HUES48 (cell line): ENCODE measurements around the gene OTUD7B.
A peak's percentile ranks its signal among the peaks of the same experiment; 100 is the strongest.

Experiments used
- H3K27ac ChIP-seq: one replicate; pipeline ENCODE4 v1.7.0; 2013; ENCODE audit warnings: low read depth, low read length, inconsistent platforms
- H3K27me3 ChIP-seq: 2 replicates; pipeline ENCODE4 v1.6.1; 2013; ENCODE audit warnings: mild to moderate bottlenecking, low read length; ENCODE audit not compliant: control insufficient read depth, insufficient read depth
- H3K36me3 ChIP-seq: 2 replicates; pipeline ENCODE4 v1.6.1; 2013; ENCODE audit warnings: low read length; ENCODE audit not compliant: control insufficient read depth, insufficient read depth
- H3K4me1 ChIP-seq: 2 replicates; pipeline ENCODE4 v1.6.1; 2013; ENCODE audit warnings: mild to moderate bottlenecking, low read length; ENCODE audit not compliant: control insufficient read depth, insufficient read depth
- H3K4me3 ChIP-seq: 2 replicates; pipeline ENCODE4 v1.5.1; 2013; ENCODE audit warnings: mild to moderate bottlenecking, low read depth, low read length
- H3K9ac ChIP-seq: 2 replicates; pipeline ENCODE4 v1.6.1; 2013; ENCODE audit warnings: mild to moderate bottlenecking, low read depth, low read length, moderate library complexity
- H3K9me3 ChIP-seq: 2 replicates; pipeline ENCODE4 v1.6.1; 2013; ENCODE audit warnings: low read length; ENCODE audit not compliant: control insufficient read depth, insufficient read depth

Gene OTUD7B

GRCh38 chr1:149933208-149933607, 77.3 kb downstream of the OTUD7B start:
- H3K9ac ChIP-seq, result no peak overlapping the region
- H3K27ac ChIP-seq, result no peak overlapping the region
- peaks cover 18% of the 10 kb centered on the region for H3K4me1 ChIP-seq
- no peaks in the 10 kb centered on the region for H3K36me3 ChIP-seq
- H3K27me3 ChIP-seq, result no peaks in the 10 kb centered on the region
- H3K9me3 ChIP-seq, result no peaks in the 10 kb centered on the region
- H3K4me3 ChIP-seq, result no peak overlapping the region

- Histone ChIP-seq H3K27ac (no peak overlapping the region), H3K4me1 (peaks cover 11% of the 10 kb centered on the region), H3K36me3 (no peaks in the 10 kb centered on the region), H3K9ac (no peak overlapping the region), H3K4me3 (no peak overlapping the region), H3K27me3 (no peaks in the 10 kb centered on the region), H3K9me3 (no peaks in the 10 kb centered on the region)
Measured at GRCh38 chr1:149932474-149932873, 78.1 kb downstream of the OTUD7B start.

DNA sequence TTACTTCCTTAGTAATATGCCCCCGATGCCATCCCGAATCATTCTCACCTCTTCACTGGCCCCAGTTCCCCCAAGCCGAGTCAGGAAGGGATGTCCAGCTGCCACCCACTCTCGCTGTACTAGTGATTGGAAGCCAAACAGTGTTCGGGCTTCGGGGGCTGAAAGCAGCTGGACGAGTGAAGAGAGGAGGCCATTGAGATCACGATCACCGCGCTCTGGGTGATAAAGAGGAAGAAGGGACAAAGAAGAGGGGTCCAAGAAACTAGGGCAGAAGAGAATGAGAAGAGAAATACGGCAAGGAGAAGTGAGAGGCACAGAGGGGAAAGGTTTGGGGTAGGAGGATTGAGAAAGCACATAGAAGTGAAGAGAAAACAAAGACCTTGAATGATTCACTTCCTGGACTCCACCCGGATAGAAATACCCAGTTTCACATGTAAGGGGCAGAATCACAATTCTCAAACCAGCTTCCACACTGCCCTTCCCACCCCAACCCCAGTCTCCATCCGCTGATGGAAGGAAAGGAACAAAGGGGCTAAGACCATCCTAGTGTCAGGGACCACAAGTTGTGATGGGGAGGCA, 79.2 kb downstream of the OTUD7B start:
- Histone ChIP-seq H3K4me3 (no peak overlapping the region), H3K36me3 (peaks cover 4% of the 10 kb centered on the region), H3K4me1 (peaks cover 11% of the 10 kb centered on the region), H3K27me3 (no peaks in the 10 kb centered on the region), H3K27ac (no peak overlapping the region), H3K9me3 (no peaks in the 10 kb centered on the region), H3K9ac (no peak overlapping the region)

GRCh38 chr1:149929856-149930255, 80.7 kb downstream of the OTUD7B start:
- no peak overlapping the region for H3K27ac ChIP-seq
- H3K36me3 ChIP-seq, result peaks cover 19% of the 10 kb centered on the region
- no peaks in the 10 kb centered on the region for H3K9me3 ChIP-seq
- no peak overlapping the region for H3K4me3 ChIP-seq
- H3K4me1 ChIP-seq, result peaks cover 13% of the 10 kb centered on the region
- no peak overlapping the region for H3K9ac ChIP-seq
- no peaks in the 10 kb centered on the region for H3K27me3 ChIP-seq

DNA sequence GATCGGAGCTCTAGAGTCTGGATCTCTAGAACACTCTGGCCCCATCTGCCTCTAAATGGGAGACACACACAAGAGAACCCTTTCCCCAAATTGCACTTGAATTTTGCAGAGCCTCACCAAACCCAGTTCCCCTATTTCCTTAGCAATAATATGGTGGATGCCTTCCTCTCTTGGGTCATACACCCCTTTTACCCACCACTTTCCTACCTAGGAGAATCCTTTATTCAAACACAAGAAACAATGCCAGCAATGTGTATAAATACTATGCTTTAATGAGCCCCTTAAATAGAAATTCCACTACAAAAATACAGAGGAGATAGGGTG, 82.2 kb downstream of the OTUD7B start:
- Histone ChIP-seq H3K4me3 (peak overlapping the region; percentile 89), H3K4me1 (peaks cover 13% of the 10 kb centered on the region), H3K36me3 (peaks cover 34% of the 10 kb centered on the region), H3K9ac (peak overlapping the region; percentile 92), H3K9me3 (no peaks in the 10 kb centered on the region), H3K27me3 (no peaks in the 10 kb centered on the region), H3K27ac (peak overlapping the region; percentile 99)

- H3K27me3 ChIP-seq, result no peaks in the 10 kb centered on the region
- H3K36me3 ChIP-seq, result peaks cover 40% of the 10 kb centered on the region
- H3K4me1 ChIP-seq, result peaks cover 13% of the 10 kb centered on the region
- H3K4me3 ChIP-seq, result peak within 1 kb of the TSS; percentile 89
- no peaks in the 10 kb centered on the region for H3K9me3 ChIP-seq
- H3K9ac ChIP-seq, result peak within 1 kb of the TSS; percentile 92
- H3K27ac ChIP-seq, result peak within 1 kb of the TSS; percentile 99
Measured at GRCh38 chr1:149927563-149928400, 82.7 kb downstream of the OTUD7B start, which contains the start of gene SF3B4. Gene SF3B4, minus strand, starts transcription at chr1:149927803. Its CDS starts 44 bp downstream, at chr1:149927759.

- H3K9me3 ChIP-seq, result no peaks in the 10 kb centered on the region
- peaks cover 13% of the 10 kb centered on the region for H3K4me1 ChIP-seq
- peak overlapping the region; percentile 89 for H3K4me3 ChIP-seq
- peaks cover 45% of the 10 kb centered on the region for H3K36me3 ChIP-seq
- no peaks in the 10 kb centered on the region for H3K27me3 ChIP-seq
- peak overlapping the region; percentile 99 for H3K27ac ChIP-seq
- peak overlapping the region; percentile 92 for H3K9ac ChIP-seq
Measured at GRCh38 chr1:149927056-149927562, 83.4 kb downstream of the OTUD7B start.

DNA sequence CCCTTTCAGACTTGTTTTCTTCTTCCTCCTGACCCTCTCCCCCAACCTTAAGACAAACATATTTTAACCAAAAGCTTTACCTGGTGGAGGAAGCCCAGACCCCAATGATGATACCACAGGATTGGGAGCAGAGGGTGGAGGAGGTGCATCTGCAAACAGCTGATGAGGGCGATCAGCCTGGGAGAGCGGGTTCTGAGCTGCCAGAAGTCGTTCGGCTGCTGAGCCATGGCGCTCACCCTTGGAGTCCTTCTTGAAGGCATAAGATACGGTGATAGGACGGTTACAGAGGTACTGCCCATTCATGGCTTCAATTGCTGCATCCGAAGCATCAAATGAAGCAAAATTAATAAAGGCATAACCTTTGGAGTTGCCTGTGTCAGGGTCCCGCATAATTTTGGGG, 84.2 kb downstream of the OTUD7B start:
- Histone ChIP-seq H3K27me3 (no peaks in the 10 kb centered on the region), H3K9me3 (no peaks in the 10 kb centered on the region), H3K4me3 (peak overlapping the region; percentile 89), H3K9ac (no peak overlapping the region), H3K4me1 (peaks cover 13% of the 10 kb centered on the region), H3K27ac (no peak overlapping the region), H3K36me3 (peaks cover 45% of the 10 kb centered on the region)

- Histone ChIP-seq H3K9ac (no peak overlapping the region), H3K36me3 (peaks cover 45% of the 10 kb centered on the region), H3K4me3 (no peak overlapping the region), H3K27me3 (no peaks in the 10 kb centered on the region), H3K4me1 (peaks cover 13% of the 10 kb centered on the region), H3K9me3 (no peaks in the 10 kb centered on the region), H3K27ac (no peak overlapping the region)
Measured at GRCh38 chr1:149925751-149926150, 84.8 kb downstream of the OTUD7B start.

DNA sequence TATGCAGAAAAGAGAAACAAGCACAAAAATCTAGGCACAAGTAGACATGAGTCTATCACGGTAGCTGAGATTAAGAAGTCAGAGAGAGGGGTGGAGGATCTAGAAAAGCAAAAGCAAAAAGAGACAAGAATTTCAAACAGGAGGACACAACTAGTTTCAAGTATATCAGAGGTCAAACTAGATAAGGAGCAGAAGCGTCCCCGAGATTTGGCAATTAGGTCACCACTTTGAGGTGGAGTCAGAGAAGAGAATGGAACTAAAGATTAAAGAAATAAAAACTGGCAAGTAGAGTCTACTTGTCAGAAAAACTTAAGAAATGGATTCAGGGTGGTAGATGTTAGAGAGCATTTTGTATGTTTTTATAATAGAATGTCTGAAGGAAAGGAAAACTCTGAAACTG, 85.2 kb downstream of the OTUD7B start:
- no peak overlapping the region for H3K4me3 ChIP-seq
- H3K27ac ChIP-seq, result no peak overlapping the region

GRCh38 chr1:149923626-149924025, 86.9 kb downstream of the OTUD7B start:
- Histone ChIP-seq H3K9ac (no peak overlapping the region), H3K27ac (no peak overlapping the region), H3K27me3 (no peaks in the 10 kb centered on the region), H3K4me3 (no peak overlapping the region), H3K36me3 (peaks cover 45% of the 10 kb centered on the region), H3K9me3 (no peaks in the 10 kb centered on the region), H3K4me1 (peaks cover 10% of the 10 kb centered on the region)

More for the DNA sequence above, 85.2 kb downstream of the OTUD7B start:
- no peaks in the 10 kb centered on the region for H3K9me3 ChIP-seq
- no peaks in the 10 kb centered on the region for H3K27me3 ChIP-seq
- no peak overlapping the region for H3K9ac ChIP-seq
- H3K4me1 ChIP-seq, result peaks cover 13% of the 10 kb centered on the region
- peaks cover 45% of the 10 kb centered on the region for H3K36me3 ChIP-seq
